GM23338 (cell line): Measurements from ENCODE around the gene RIMS1. TPM values are rescaled to one million over a fixed set of nuclear protein-coding genes. Genes with fewer than 3 reads are reported as not detected.

ENCODE experiments used
- ATAC-seq: fragments of 200-7000 bp; cut with Tn5 transposase; 3 replicates; pipeline ENCODE4 v1.9.1; 2020
- DNase-seq: peaks from one replicate; pipeline ENCODE4 v3.0.0-alpha.2; 2015; ENCODE audit warnings: low spot score
- H2AFZ ChIP-seq: fragments of 200-600 bp; sonication (generic); 2 replicates; pipeline ENCODE4 v1.8.0; 2016; ENCODE audit warnings: antibody characterized with exemption, mild to moderate bottlenecking, moderate library complexity
- H3F3A ChIP-seq: fragments of 200-600 bp; sonication (generic); replicated peaks from 2 replicates; pipeline ENCODE4 v1.8.0; 2017; ENCODE audit warnings: antibody characterized with exemption, mixed run types, low read depth
- H3K27ac ChIP-seq: fragments of 200-600 bp; sonication (generic); 2 replicates; pipeline ENCODE4 v1.6.1; 2016; ENCODE audit warnings: low read depth
- H3K27me3 ChIP-seq: fragments of 200-600 bp; sonication (generic); 2 replicates; pipeline ENCODE4 v1.8.0; 2016; ENCODE audit warnings: mild to moderate bottlenecking, mixed run types, moderate library complexity; ENCODE audit not compliant: insufficient read depth
- H3K36me3 ChIP-seq: fragments of 200-600 bp; sonication (generic); 2 replicates; pipeline ENCODE4 v1.8.0; 2016; ENCODE audit warnings: mild to moderate bottlenecking; ENCODE audit not compliant: insufficient read depth
- H3K4me1 ChIP-seq: fragments of 200-600 bp; sonication (generic); 2 replicates; pipeline ENCODE4 v1.8.0; 2016; ENCODE audit warnings: mild to moderate bottlenecking, moderate library complexity; ENCODE audit not compliant: insufficient read depth
- H3K4me2 ChIP-seq: fragments of 200-600 bp; sonication (generic); 2 replicates; pipeline ENCODE4 v1.7.1; 2017; ENCODE audit warnings: mixed run types
- H3K4me3 ChIP-seq: fragments of 200-600 bp; sonication (generic); 2 replicates; pipeline ENCODE4 v1.6.1; 2016; ENCODE audit warnings: mixed run types
- H3K79me2 ChIP-seq: fragments of 200-600 bp; sonication (generic); replicated peaks from 2 replicates; pipeline ENCODE4 v1.8.0; 2017; ENCODE audit warnings: mild to moderate bottlenecking; ENCODE audit not compliant: insufficient read depth
- H3K9me2 ChIP-seq: fragments of 200-600 bp; sonication (generic); 2 replicates; pipeline ENCODE4 v1.8.0; 2017; ENCODE audit not compliant: insufficient read depth
- H4K20me1 ChIP-seq: fragments of 200-600 bp; sonication (generic); replicated peaks from 2 replicates; pipeline ENCODE4 v1.8.0; 2017; ENCODE audit warnings: mild to moderate bottlenecking; ENCODE audit not compliant: insufficient read depth
- H3K27ac Mint-ChIP-seq: 2 replicates; pipeline ENCODE4 v1.8.0; 2020; ENCODE audit warnings: inconsistent platforms, mild to moderate bottlenecking, moderate library complexity, mixed read lengths
- H3K27me3 Mint-ChIP-seq: 3 replicates; pipeline ENCODE4 v1.8.0; 2022; ENCODE audit warnings: low read depth, mild to moderate bottlenecking, moderate library complexity, mixed read lengths, inconsistent platforms; ENCODE audit not compliant: insufficient read depth, poor library complexity
- H3K36me3 Mint-ChIP-seq: 3 replicates; pipeline ENCODE4 v1.8.0; 2021; ENCODE audit warnings: low read depth, mild to moderate bottlenecking, inconsistent platforms, moderate library complexity, mixed read lengths
- H3K4me1 Mint-ChIP-seq: 3 replicates; pipeline ENCODE4 v1.8.0; 2020; ENCODE audit warnings: mild to moderate bottlenecking, inconsistent platforms, mixed read lengths
- H3K4me3 Mint-ChIP-seq: 3 replicates; pipeline ENCODE4 v1.8.0; 2021; ENCODE audit warnings: moderate library complexity, mild to moderate bottlenecking, inconsistent platforms, mixed read lengths
- H3K9me3 Mint-ChIP-seq: 3 replicates; pipeline ENCODE4 v1.8.0; 2020; ENCODE audit warnings: moderate library complexity, mild to moderate bottlenecking, inconsistent platforms, mixed read lengths
- CREB1 ChIP-seq: fragments of 250-450 bp; sonication (Bioruptor Pico); IDR thresholded peaks from 2 replicates; pipeline ENCODE4 v1.5.0; 2020; ENCODE audit warnings: low read depth, mild to moderate bottlenecking, moderate library complexity
- EZH2 ChIP-seq: fragments of 200-600 bp; sonication (generic); IDR thresholded peaks from one replicate; pipeline ENCODE4 v1.8.0; 2017; ENCODE audit warnings: antibody characterized with exemption, mild to moderate bottlenecking, low read depth; ENCODE audit not compliant: unreplicated experiment
- EZH2phosphoT487 ChIP-seq: fragments of 200-600 bp; sonication (generic); IDR thresholded peaks from one replicate; pipeline ENCODE4 v1.8.1; 2018; ENCODE audit warnings: antibody characterized with exemption; ENCODE audit not compliant: unreplicated experiment
- JUNB ChIP-seq: IDR thresholded peaks from one replicate; pipeline ENCODE4 v1.6.1; 2016; ENCODE audit warnings: antibody characterized with exemption; ENCODE audit not compliant: unreplicated experiment
- NANOG ChIP-seq: IDR thresholded peaks from 2 replicates; pipeline ENCODE4 v1.6.1; 2016; ENCODE audit warnings: antibody characterized with exemption, borderline replicate concordance
- STAT1 ChIP-seq: IDR thresholded peaks from one replicate; pipeline ENCODE4 v1.6.1; 2016; ENCODE audit warnings: antibody characterized with exemption; ENCODE audit not compliant: unreplicated experiment
- polyA plus RNA-seq: library from polyadenylated mRNA; unstranded; fragments of >200 nt; fragmentation: Nextera tagmentation; extraction: Ambion mirVana; gene quantifications from 2 replicates; pipeline ENCODE4 v1.2.1, GENCODE V29; 2016
- total RNA-seq: library from RNA; depleted of rRNA; stranded (reverse); fragments of >200 nt; shearing (Covaris generic); gene quantifications from 2 replicates; pipeline ENCODE4 v1.2.3, GENCODE V29; 2014
- TF ChIP-seq, protein P1 (sequence below), 2 experiments: fragments of 200-600 bp in 1 of 2; sonication (generic) in 1 of 2; conservative IDR thresholded peaks; 2 replicates each; pipeline versions ENCODE4 v1.5.1 to v1.6.1; 2016 to 2017; ENCODE audit warnings: antibody characterized with exemption in 2 of 2, low read depth in 2 of 2, mild to moderate bottlenecking in 2 of 2, moderate library complexity in 1 of 2
- TF ChIP-seq, protein P2 (sequence below): IDR thresholded peaks from one replicate; pipeline ENCODE4 v1.6.1; 2018; ENCODE audit warnings: antibody characterized with exemption; ENCODE audit not compliant: unreplicated experiment
- TF ChIP-seq, protein P3 (sequence below): IDR thresholded peaks from 2 replicates; pipeline ENCODE4 v1.6.1; 2016; ENCODE audit warnings: antibody characterized with exemption

The RIMS1 gene
- total and polyA plus RNA-seq, 2 experiments from 2014 or later: 0.89 to 4.0 TPM

DNA sequence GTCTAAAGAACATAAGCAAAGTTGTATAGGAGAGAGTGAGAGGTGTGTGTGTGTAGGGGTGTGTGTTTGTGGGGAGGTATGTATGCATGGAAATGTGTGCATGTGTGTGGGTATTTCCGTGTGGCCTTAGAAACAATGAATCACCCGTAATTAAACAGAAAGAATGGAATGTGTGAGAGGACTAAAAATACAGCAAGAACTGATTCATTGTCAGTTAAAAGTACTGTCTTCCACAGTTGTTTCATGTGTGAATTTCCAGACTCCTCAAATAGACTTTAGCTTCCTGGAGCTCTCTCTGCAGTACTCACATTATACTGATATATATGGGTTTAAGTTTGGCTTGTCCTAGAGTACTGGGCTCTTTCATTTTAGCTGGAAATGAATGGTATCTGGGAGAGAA, 145.7 kb downstream of the RIMS1 start:
- Histone ChIP-seq H3K4me2 (no peak overlapping the region), H4K20me1 (no peaks in the 10 kb centered on the region), H3K4me3 (no peak overlapping the region), H3K4me1 (no peaks in the 10 kb centered on the region), H3K27ac (no peak overlapping the region), H3K79me2 (no peaks in the 10 kb centered on the region), H3K36me3 (no peaks in the 10 kb centered on the region), H3F3A (no peaks in the 10 kb centered on the region), H2AFZ (no peak overlapping the region), H3K9me2 (no peaks in the 10 kb centered on the region), H3K27me3 (no peaks in the 10 kb centered on the region)
- no peak overlapping the region for H3K4me3 Mint-ChIP-seq
- peaks cover 9% of the 10 kb centered on the region; the same call in 2 of the 3 replicates for H3K4me1 Mint-ChIP-seq
- no peaks in the 10 kb centered on the region for H3K9me3 Mint-ChIP-seq
- H3K27me3 Mint-ChIP-seq: no peaks in the 10 kb centered on the region
- no peak overlapping the region for H3K27ac Mint-ChIP-seq
- TF ChIP-seq EZH2 (no peak), JUNB (no peak)
- TF ChIP-seq, protein P1, sequence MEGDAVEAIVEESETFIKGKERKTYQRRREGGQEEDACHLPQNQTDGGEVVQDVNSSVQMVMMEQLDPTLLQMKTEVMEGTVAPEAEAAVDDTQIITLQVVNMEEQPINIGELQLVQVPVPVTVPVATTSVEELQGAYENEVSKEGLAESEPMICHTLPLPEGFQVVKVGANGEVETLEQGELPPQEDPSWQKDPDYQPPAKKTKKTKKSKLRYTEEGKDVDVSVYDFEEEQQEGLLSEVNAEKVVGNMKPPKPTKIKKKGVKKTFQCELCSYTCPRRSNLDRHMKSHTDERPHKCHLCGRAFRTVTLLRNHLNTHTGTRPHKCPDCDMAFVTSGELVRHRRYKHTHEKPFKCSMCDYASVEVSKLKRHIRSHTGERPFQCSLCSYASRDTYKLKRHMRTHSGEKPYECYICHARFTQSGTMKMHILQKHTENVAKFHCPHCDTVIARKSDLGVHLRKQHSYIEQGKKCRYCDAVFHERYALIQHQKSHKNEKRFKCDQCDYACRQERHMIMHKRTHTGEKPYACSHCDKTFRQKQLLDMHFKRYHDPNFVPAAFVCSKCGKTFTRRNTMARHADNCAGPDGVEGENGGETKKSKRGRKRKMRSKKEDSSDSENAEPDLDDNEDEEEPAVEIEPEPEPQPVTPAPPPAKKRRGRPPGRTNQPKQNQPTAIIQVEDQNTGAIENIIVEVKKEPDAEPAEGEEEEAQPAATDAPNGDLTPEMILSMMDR (conservative IDR thresholded peaks at IDR 0.05; ENCODE audit: low read depth in 2 of 2): no peak
- TF ChIP-seq, protein P2, sequence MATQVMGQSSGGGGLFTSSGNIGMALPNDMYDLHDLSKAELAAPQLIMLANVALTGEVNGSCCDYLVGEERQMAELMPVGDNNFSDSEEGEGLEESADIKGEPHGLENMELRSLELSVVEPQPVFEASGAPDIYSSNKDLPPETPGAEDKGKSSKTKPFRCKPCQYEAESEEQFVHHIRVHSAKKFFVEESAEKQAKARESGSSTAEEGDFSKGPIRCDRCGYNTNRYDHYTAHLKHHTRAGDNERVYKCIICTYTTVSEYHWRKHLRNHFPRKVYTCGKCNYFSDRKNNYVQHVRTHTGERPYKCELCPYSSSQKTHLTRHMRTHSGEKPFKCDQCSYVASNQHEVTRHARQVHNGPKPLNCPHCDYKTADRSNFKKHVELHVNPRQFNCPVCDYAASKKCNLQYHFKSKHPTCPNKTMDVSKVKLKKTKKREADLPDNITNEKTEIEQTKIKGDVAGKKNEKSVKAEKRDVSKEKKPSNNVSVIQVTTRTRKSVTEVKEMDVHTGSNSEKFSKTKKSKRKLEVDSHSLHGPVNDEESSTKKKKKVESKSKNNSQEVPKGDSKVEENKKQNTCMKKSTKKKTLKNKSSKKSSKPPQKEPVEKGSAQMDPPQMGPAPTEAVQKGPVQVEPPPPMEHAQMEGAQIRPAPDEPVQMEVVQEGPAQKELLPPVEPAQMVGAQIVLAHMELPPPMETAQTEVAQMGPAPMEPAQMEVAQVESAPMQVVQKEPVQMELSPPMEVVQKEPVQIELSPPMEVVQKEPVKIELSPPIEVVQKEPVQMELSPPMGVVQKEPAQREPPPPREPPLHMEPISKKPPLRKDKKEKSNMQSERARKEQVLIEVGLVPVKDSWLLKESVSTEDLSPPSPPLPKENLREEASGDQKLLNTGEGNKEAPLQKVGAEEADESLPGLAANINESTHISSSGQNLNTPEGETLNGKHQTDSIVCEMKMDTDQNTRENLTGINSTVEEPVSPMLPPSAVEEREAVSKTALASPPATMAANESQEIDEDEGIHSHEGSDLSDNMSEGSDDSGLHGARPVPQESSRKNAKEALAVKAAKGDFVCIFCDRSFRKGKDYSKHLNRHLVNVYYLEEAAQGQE: no peak
- TF ChIP-seq, protein P3, sequence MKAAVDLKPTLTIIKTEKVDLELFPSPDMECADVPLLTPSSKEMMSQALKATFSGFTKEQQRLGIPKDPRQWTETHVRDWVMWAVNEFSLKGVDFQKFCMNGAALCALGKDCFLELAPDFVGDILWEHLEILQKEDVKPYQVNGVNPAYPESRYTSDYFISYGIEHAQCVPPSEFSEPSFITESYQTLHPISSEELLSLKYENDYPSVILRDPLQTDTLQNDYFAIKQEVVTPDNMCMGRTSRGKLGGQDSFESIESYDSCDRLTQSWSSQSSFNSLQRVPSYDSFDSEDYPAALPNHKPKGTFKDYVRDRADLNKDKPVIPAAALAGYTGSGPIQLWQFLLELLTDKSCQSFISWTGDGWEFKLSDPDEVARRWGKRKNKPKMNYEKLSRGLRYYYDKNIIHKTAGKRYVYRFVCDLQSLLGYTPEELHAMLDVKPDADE: no peak
- H3K36me3 Mint-ChIP-seq: no peaks in the 10 kb centered on the region
- ATAC-seq: no peak
- DNase-seq: no peak

DNA sequence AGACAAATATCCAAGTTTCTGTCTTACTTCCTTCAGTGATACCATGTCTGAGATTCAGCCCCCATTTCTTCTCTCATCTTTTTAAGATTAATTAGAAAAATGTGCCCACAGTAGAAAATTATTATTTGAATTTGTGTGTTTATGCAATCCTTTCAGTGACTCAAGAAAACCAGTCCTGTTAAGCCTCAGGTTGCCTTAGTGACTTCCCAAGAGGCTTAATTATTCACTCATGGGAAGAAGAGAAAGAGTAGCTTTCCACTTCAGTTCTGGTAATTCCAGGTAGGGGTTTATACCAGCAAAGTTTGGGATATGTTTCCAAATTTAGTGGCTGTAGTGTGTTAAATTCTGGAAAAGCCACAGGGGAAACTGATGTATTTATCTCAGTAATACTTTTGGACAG, 149.1 kb downstream of the RIMS1 start:
- Histone ChIP-seq H3K27ac (no peak overlapping the region), H3F3A (no peaks in the 10 kb centered on the region), H3K27me3 (no peaks in the 10 kb centered on the region), H3K36me3 (no peaks in the 10 kb centered on the region), H3K4me3 (no peak overlapping the region), H4K20me1 (no peaks in the 10 kb centered on the region), H3K9me2 (no peaks in the 10 kb centered on the region), H3K79me2 (no peaks in the 10 kb centered on the region), H3K4me1 (peaks cover 7% of the 10 kb centered on the region; the same call in 1 of the 2 replicates), H2AFZ (no peak overlapping the region), H3K4me2 (no peak overlapping the region)
- Mint-ChIP-seq H3K27ac (no peak overlapping the region), H3K27me3 (no peaks in the 10 kb centered on the region), H3K9me3 (no peaks in the 10 kb centered on the region), H3K4me1 (peaks cover 14% of the 10 kb centered on the region; the same call in 2 of the 3 replicates), H3K36me3 (no peaks in the 10 kb centered on the region), H3K4me3 (no peak overlapping the region)
- DNase-seq (no peak), ATAC-seq (no peak)
- TF ChIP-seq STAT1: no peak
- no peak for TF ChIP-seq EZH2
- TF ChIP-seq NANOG: no peak
- TF ChIP-seq, protein P3: no peak
- no peak for TF ChIP-seq EZH2phosphoT487
- no peak for TF ChIP-seq CREB1 (CRISPR knock-in tag)
